NCI-H774 (cell line): ENCODE data around the gene ALG3.

Experiments
- DNase-seq: peaks from one replicate; lab custom pipeline; 2025; lab: John Stamatoyannopoulos, UW

Gene ALG3

DNA sequence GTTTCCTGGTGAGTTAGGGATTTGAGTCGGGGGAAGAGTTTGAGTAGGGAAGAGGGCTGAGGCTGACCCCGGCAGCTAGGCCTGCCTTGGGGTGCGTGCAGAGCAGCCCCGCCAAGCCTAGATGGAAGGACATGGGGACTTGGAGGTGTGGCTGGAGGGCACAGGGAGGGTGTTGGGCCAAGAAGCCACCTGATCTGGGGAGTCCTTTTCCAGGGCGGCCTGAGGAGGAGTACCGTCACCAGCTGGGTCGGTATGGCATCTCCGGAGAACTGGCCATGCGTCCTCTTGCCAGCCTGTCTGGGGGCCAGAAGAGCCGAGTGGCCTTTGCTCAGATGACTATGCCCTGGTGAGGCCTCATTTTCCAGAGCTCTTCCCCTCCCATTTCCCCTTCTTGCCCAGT, 55.9 kb downstream of the ALG3 start:
- DNase-seq: no peak
